Middle frontal gyrus (tissue), 1 donor: Measurements from ENCODE around the gene PRAMEF13.
"Not testable (repeated sequence)": the region's sequence is repeated elsewhere in the genome, so short reads cannot be mapped to it uniquely, and the experiment has no call there.

ENCODE experiments used
- DNase-seq: peaks from one replicate; pipeline ENCODE4 v3.0.0-alpha.2; 2015; ENCODE audit warnings: low spot score; ENCODE audit errors: extremely low spot score

The PRAMEF13 gene

DNA sequence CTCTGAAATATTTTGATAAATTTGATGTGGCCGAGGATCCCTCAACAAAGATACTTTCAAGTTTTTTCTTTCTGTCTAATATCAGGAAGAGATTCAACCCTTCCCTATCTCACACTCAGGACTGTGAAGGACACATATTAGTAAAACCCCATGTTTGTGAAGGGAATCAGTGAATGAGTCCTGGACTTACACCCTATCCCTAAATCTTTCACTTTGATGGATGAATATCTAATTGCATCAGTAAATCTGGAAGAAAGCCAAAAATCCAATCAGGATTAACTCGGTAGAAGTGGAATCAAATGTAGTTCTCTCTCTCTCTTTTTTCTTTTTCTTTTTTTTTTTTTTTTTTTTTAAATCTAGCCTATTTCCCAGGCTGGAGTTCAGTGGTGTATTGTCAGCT lies 29.7 kb downstream of the PRAMEF13 start, which contains the start of gene PRAMEF9:
TSS of gene PRAMEF9 (plus strand) at position 301 of the 400 bp plus-strand sequence. CDS start 3,433 bp downstream, outside the sequence.
- not testable (repeated sequence) for DNase-seq

DNA sequence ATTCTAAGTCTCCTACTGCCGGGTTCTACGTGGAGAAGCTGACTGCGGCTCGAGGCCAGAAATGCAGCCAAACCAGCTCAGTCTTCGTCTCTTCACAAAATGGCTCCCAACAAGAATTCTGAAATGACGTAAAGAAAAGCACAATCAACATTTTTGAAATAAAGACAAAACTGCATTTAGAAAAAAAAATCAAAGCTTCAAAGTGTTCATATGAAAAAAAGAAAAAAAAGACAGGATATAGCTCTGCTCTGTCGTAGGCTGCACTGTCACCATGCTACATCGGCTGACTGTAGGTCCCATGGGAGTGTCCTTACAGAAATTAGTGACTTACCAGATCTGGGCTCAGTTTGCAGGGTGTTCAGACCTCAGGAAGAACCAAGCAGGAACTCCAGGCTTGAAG lies 35.7 kb downstream of the PRAMEF13 start, which contains the start of gene HNRNPCL4:
TSS of gene HNRNPCL4 (minus strand) at position 101 of the 400 bp plus-strand sequence. CDS start 164 bp downstream, outside the sequence.
- DNase-seq = not testable (repeated sequence)

- DNase-seq = not testable (repeated sequence)
Observed at GRCh38 chr1:13155909-13156308, 45.3 kb downstream of the PRAMEF13 start, which contains the start of gene PRAMEF26. Gene PRAMEF26 (minus strand): TSS chr1:13156009. CDS start chr1:13153095, 2,914 bp downstream.
